Measurements from ENCODE around the gene MIGA2.

The MIGA2 gene

DNA sequence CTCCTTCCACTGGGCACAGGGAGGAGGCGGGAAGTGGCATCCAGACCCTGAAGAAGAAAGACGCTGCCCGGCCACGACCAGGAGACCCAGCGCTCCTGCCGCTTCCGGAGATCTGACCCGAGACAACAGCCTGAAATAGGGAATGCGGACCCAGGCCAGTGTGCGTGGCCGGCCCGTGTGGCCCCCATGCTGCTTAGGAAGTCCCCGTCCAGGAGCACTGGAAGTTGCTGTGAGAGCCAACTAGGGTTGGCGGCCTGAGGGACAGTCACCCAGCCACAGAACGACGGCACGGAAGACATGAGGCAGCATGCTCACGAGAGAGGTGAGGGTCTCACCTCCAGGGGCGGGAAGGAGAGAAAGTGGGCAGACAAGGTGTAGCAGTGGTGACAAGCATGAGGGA lies 25.3 kb upstream of the MIGA2 start:
- TF ChIP-seq, protein P1, sequence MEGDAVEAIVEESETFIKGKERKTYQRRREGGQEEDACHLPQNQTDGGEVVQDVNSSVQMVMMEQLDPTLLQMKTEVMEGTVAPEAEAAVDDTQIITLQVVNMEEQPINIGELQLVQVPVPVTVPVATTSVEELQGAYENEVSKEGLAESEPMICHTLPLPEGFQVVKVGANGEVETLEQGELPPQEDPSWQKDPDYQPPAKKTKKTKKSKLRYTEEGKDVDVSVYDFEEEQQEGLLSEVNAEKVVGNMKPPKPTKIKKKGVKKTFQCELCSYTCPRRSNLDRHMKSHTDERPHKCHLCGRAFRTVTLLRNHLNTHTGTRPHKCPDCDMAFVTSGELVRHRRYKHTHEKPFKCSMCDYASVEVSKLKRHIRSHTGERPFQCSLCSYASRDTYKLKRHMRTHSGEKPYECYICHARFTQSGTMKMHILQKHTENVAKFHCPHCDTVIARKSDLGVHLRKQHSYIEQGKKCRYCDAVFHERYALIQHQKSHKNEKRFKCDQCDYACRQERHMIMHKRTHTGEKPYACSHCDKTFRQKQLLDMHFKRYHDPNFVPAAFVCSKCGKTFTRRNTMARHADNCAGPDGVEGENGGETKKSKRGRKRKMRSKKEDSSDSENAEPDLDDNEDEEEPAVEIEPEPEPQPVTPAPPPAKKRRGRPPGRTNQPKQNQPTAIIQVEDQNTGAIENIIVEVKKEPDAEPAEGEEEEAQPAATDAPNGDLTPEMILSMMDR (IDR thresholded peaks at IDR 0.05; ENCODE audit: low read depth, low read length, missing control alignments) = no peak
- DNase-seq (ENCODE audit: extremely low read depth, low read depth) = no peak
- H3K4me3 ChIP-seq (replicated peaks; ENCODE audit: low read depth, low read length) = no peak overlapping the region

DNA sequence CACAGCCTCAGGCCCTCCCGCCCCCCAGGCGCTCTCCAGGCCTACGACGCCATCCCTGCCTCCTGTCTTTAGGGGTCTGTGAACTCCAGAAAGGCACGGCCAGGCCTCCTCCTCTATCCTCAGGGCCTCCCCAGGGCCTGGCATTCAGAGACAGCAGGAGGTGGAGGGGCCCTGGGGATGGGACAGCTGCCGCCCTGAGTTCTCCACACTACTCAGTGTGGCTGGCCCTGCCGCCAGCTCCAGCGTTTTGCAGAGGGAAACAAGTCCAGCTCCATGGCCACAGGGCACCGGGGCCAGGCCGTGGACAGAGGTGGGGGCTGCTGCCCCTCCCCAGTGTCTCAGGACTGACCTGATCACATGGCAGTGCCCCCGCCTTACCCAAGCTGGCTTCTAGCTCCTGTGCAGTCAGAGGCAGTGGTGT lies 24.7 kb upstream of the MIGA2 start:
- no peak overlapping the region for H3K4me3 ChIP-seq (replicated peaks; ENCODE audit: low read depth, low read length)
- no peak for DNase-seq (ENCODE audit: extremely low read depth, low read depth)
- TF ChIP-seq, protein P1 (IDR thresholded peaks at IDR 0.05; ENCODE audit: low read depth, low read length, missing control alignments) = no peak

DNA sequence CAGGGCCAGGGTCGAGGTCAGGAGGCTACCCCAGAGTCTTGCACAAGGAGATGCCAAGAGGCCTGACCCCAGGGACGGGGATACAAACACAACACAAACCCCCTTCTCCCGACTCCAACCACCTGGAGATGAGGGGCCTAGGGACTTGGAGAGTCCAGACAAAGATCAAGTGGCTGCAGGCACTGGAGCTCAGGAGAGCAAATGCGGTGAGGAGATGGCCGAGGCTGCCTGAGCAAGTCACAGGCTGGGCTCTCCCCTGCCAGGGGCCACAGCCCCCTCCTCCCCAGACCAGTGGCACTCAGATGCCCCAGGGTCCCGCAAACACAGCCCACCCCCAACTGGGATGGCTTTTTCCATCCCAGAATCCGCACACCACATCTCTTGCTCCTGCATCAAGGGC lies 24.1 kb upstream of the MIGA2 start:
- TF ChIP-seq, protein P1 (IDR thresholded peaks at IDR 0.05; ENCODE audit: low read depth, low read length, missing control alignments) = no peak
- no peak for DNase-seq (ENCODE audit: extremely low read depth, low read depth)

DNA sequence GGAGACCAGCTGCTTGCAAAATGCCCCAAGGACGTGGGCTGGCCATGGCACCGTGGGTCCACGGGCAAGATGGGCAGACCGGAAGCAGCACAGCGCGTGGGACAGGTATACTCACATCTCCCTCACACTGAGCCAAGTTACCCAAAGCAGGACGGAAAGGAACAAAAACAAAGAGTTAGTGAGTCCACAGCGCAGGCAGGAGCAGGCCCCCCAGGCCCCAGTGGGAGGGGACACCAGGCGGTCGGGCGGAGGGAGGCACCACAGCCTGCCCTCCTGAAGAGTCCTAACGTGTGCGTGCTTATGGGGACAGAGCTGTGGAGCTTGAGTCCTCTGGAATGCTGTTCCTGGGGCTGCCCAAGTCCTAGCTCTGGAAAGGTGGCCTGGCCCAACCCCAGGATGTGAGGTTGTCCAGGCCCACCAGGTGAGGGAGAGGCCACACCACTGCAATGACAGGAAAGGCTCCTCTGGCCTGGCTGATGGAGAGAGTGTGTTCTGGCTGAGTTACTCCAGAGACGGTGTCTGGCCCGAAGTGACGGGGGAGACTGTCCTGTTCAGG lies 23.5 kb upstream of the MIGA2 start:
- DNase-seq (ENCODE audit: extremely low read depth, low read depth) = no peak
- TF ChIP-seq, protein P1 (IDR thresholded peaks at IDR 0.05; ENCODE audit: low read depth, low read length, missing control alignments) = no peak
- H3K4me3 ChIP-seq (replicated peaks; ENCODE audit: low read depth, low read length) = no peak overlapping the region

More for the DNA sequence above, 24.1 kb upstream of the MIGA2 start:
- no peak overlapping the region for H3K4me3 ChIP-seq (replicated peaks; ENCODE audit: low read depth, low read length)

DNA sequence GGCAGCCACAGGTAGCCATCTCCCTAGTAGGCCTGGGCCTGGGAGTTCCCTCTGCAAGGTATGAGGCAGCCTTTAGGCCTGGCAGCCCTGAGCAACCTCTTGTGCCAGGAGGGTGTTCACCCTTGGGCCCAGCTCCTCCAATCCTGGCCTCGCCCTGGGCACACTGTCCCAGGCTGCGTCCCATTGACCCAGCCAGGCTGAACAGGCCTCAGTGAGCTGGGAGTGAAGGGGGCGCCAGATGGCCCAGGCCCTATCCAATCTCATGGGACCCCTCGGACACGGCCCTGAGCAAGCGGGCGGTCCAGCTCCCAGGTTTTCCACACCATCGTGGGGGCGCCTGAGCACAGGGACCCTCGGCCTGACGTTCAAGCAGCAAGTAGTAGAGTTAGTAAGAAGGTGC lies 22.8 kb upstream of the MIGA2 start:
- no peak for DNase-seq (ENCODE audit: extremely low read depth, low read depth)
- TF ChIP-seq, protein P1 (IDR thresholded peaks at IDR 0.05; ENCODE audit: low read depth, low read length, missing control alignments) = no peak
- no peak overlapping the region for H3K4me3 ChIP-seq (replicated peaks; ENCODE audit: low read depth, low read length)

DNA sequence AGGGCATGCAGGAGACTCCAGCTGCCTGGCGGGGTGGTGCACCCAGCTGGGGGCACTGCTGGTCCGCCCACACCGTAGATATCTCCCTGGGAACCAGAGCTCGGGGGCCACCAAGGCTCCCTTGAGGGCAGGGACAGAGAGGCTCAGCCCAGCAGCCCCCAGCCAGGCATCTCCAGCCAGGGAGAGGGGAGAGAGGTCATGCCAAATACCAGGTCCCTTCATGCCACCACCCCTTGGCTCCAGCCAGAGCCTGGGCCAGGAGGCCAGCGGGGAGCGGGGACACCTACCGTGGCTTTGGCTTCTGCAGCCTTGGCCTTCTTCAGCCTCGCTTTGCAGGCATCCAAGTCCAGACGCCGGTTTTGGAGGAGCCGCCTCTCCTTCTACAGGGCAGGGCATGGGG lies 22.3 kb upstream of the MIGA2 start:
- DNase-seq (ENCODE audit: extremely low read depth, low read depth) = no peak
- H3K4me3 ChIP-seq (replicated peaks; ENCODE audit: low read depth, low read length) = no peak overlapping the region
- TF ChIP-seq, protein P1 (IDR thresholded peaks at IDR 0.05; ENCODE audit: low read depth, low read length, missing control alignments) = no peak

DNA sequence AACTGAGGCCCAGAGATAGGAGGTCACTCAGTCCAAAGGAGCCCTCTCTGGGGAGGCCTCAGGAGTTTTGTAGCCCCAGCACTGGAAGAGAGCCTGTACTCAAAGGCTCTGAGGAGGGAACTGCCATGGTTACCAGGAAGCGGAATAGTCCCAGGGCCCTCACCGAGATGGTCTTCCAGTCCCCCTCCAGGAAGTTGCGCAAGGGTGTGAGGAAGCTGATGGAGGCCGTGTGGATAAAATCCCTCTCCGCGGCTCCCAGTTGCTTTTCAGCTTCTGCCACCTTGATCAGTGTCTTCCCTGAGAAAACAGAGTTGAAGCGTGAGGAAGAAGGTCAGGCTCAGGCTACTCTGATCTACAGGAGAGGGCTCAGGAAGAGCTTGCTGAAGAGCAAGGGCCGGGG lies 21.8 kb upstream of the MIGA2 start:
- DNase-seq (ENCODE audit: extremely low read depth, low read depth) = no peak
- no peak overlapping the region for H3K4me3 ChIP-seq (replicated peaks; ENCODE audit: low read depth, low read length)
- TF ChIP-seq, protein P1 (IDR thresholded peaks at IDR 0.05; ENCODE audit: low read depth, low read length, missing control alignments) = no peak

Measured in HFF-Myc (cell line).